Hepatocyte (in vitro differentiated cells): ENCODE measurements around the gene DAB2IP. TPM values are rescaled to one million over a fixed set of nuclear protein-coding genes. Genes with fewer than 3 reads are reported as not detected.

Source experiments
- DNase-seq: peaks from one replicate; pipeline ENCODE4 v3.0.0-alpha.2; 2016; ENCODE audit warnings: low spot score
- H2AFZ ChIP-seq: fragments of 200-600 bp; sonication (generic); 2 replicates; pipeline ENCODE4 v1.6.0; 2016; ENCODE audit warnings: antibody characterized with exemption, mild to moderate bottlenecking
- H3K27ac ChIP-seq: fragments of 200-600 bp; sonication (generic); 2 replicates; pipeline ENCODE4 v1.5.1; 2016; ENCODE audit warnings: mild to moderate bottlenecking
- H3K27me3 ChIP-seq: fragments of 200-600 bp; sonication (generic); 2 replicates; pipeline ENCODE4 v1.6.1; 2016
- H3K36me3 ChIP-seq: fragments of 200-600 bp; sonication (generic); replicated peaks from 2 replicates; pipeline ENCODE4 v1.5.1; 2016; ENCODE audit warnings: low read depth; ENCODE audit not compliant: insufficient read depth
- H3K4me1 ChIP-seq: fragments of 200-600 bp; sonication (generic); 2 replicates; pipeline ENCODE4 v1.5.1; 2016; ENCODE audit warnings: mild to moderate bottlenecking, moderate library complexity; ENCODE audit not compliant: insufficient read depth
- H3K4me2 ChIP-seq: fragments of 200-600 bp; sonication (generic); 2 replicates; pipeline ENCODE4 v1.6.0; 2016
- H3K4me3 ChIP-seq: fragments of 200-600 bp; sonication (generic); 2 replicates; pipeline ENCODE4 v1.5.1; 2016; ENCODE audit warnings: mild to moderate bottlenecking
- H3K79me2 ChIP-seq: fragments of 200-600 bp; sonication (generic); 2 replicates; pipeline ENCODE4 v1.6.0; 2017; ENCODE audit warnings: mild to moderate bottlenecking
- H3K9me2 ChIP-seq: fragments of 200-600 bp; sonication (generic); replicated peaks from 2 replicates; pipeline ENCODE4 v1.6.0; 2017; ENCODE audit warnings: mild to moderate bottlenecking; ENCODE audit not compliant: insufficient read depth
- H3K9me3 ChIP-seq: fragments of 200-600 bp; sonication (generic); 2 replicates; pipeline ENCODE4 v1.5.1; 2016; ENCODE audit warnings: low read depth, mild to moderate bottlenecking
- H4K20me1 ChIP-seq: fragments of 200-600 bp; sonication (generic); 2 replicates; pipeline ENCODE4 v1.6.0; 2016; ENCODE audit warnings: mild to moderate bottlenecking; ENCODE audit not compliant: insufficient read depth, poor library complexity, severe bottlenecking
- CTCF ChIP-seq: fragments of 200-600 bp; sonication (generic); IDR thresholded peaks from 2 replicates; pipeline ENCODE4 v1.5.1; 2016; ENCODE audit warnings: antibody characterized with exemption, mild to moderate bottlenecking; ENCODE audit not compliant: poor library complexity
- EZH2 ChIP-seq: fragments of 200-600 bp; sonication (generic); IDR thresholded peaks from 2 replicates; pipeline ENCODE4 v1.6.1; 2016; ENCODE audit warnings: antibody characterized with exemption, mild to moderate bottlenecking, borderline replicate concordance
- EZH2phosphoT487 ChIP-seq: fragments of 200-600 bp; sonication (generic); IDR thresholded peaks from one replicate; pipeline ENCODE4 v1.6.1; 2018; ENCODE audit warnings: antibody characterized with exemption, mild to moderate bottlenecking, low read depth, moderate library complexity; ENCODE audit not compliant: unreplicated experiment, severe bottlenecking
- WGBS: methylation state at CpG from one replicate; pipeline ENCODE4 v1.1.6; 2016; ENCODE audit warnings: low lambda C conversion rate; ENCODE audit errors: missing lambda C conversion rate; 5-methylcytosine and 5-hydroxymethylcytosine counted together
- polyA plus RNA-seq: library from polyadenylated mRNA; unstranded; fragments of >200 nt; fragmentation: Nextera tagmentation; extraction: Ambion mirVana; gene quantifications from 2 replicates; pipeline ENCODE4 v1.2.1, GENCODE V29; 2016
- total RNA-seq: library from RNA; depleted of rRNA; stranded (reverse); fragments of >200 nt; gene quantifications from 2 replicates; pipeline ENCODE4 v1.2.3, GENCODE V29; 2014

The DAB2IP gene
- total and polyA plus RNA-seq, 2 experiments from 2014 or later: 11.6 to 31.0 TPM

- H3K27ac ChIP-seq: no peak overlapping the region
- no peak overlapping the region for H3K4me3 ChIP-seq
- no peak overlapping the region for H3K4me2 ChIP-seq
- peaks cover 3% of the 10 kb centered on the region for H4K20me1 ChIP-seq
- no peak for TF ChIP-seq EZH2phosphoT487
- no peak for TF ChIP-seq CTCF
- no peak for TF ChIP-seq EZH2
- WGBS: 83% methylated on average over 13 of the region's 14 CpGs
- H3K9me2 ChIP-seq: no peaks in the 10 kb centered on the region
- H3K79me2 ChIP-seq: peaks cover 10% of the 10 kb centered on the region
- H2AFZ ChIP-seq: no peak overlapping the region
- DNase-seq: no peak
- no peaks in the 10 kb centered on the region for H3K9me3 ChIP-seq
- H3K4me1 ChIP-seq: peaks cover 4% of the 10 kb centered on the region
- H3K36me3 ChIP-seq: no peaks in the 10 kb centered on the region
- no peaks in the 10 kb centered on the region for H3K27me3 ChIP-seq
Measured at GRCh38 chr9:121685146-121685794, 33.8 kb downstream of the DAB2IP start.

- Histone ChIP-seq H3K27ac (no peak overlapping the region), H3K4me3 (no peak overlapping the region), H2AFZ (no peak overlapping the region), H4K20me1 (peaks cover 3% of the 10 kb centered on the region), H3K9me2 (no peaks in the 10 kb centered on the region), H3K4me2 (no peak overlapping the region), H3K4me1 (peaks cover 4% of the 10 kb centered on the region), H3K79me2 (peaks cover 10% of the 10 kb centered on the region), H3K9me3 (no peaks in the 10 kb centered on the region), H3K36me3 (no peaks in the 10 kb centered on the region), H3K27me3 (no peaks in the 10 kb centered on the region)
- TF ChIP-seq CTCF: no peak
- no peak for TF ChIP-seq EZH2
- no peak for TF ChIP-seq EZH2phosphoT487
- 100% methylated on average over 3 of the region's 3 CpGs for WGBS
- DNase-seq: no peak
Measured at GRCh38 chr9:121685795-121686377, 34.5 kb downstream of the DAB2IP start.

- Histone ChIP-seq H3K9me2 (no peaks in the 10 kb centered on the region), H2AFZ (no peak overlapping the region), H3K4me3 (no peak overlapping the region), H3K27me3 (no peaks in the 10 kb centered on the region), H3K9me3 (no peaks in the 10 kb centered on the region), H3K4me2 (no peak overlapping the region), H3K36me3 (no peaks in the 10 kb centered on the region), H4K20me1 (peaks cover 3% of the 10 kb centered on the region), H3K79me2 (peaks cover 10% of the 10 kb centered on the region), H3K27ac (no peak overlapping the region), H3K4me1 (peaks cover 7% of the 10 kb centered on the region)
- DNase-seq: peak; percentile 83
- TF ChIP-seq CTCF (peak; percentile 88), EZH2 (no peak)
- WGBS: 61% methylated on average over 3 of the region's 3 CpGs
Measured at GRCh38 chr9:121686930-121687541, 35.6 kb downstream of the DAB2IP start.
